Esophagus (tissue), 2 donors: ENCODE data around the gene ISG20. TPM values are rescaled to one million over a fixed set of nuclear protein-coding genes. Genes with fewer than 3 reads are reported as not detected.

Experiments
- H3K27ac ChIP-seq, 2 donors: one replicate each; pipeline ENCODE4 v1.5.1; 2013; ENCODE audit warnings: low read depth in 2 of 2, mild to moderate bottlenecking in 2 of 2, inconsistent platforms in 1 of 2, low read length in 1 of 2, moderate library complexity in 1 of 2
- H3K27me3 ChIP-seq, 2 donors: one replicate each; pipeline ENCODE4 v1.6.1; 2013; ENCODE audit warnings: low read length in 2 of 2, control low read depth in 1 of 2, mild to moderate bottlenecking in 1 of 2; ENCODE audit not compliant: insufficient read depth in 2 of 2, control insufficient read depth in 1 of 2
- H3K36me3 ChIP-seq, 2 donors: one replicate each; pipeline ENCODE4 v1.6.1; 2013; ENCODE audit warnings: low read length in 1 of 2; ENCODE audit not compliant: control insufficient read depth in 2 of 2, insufficient read depth in 2 of 2
- H3K4me1 ChIP-seq, 2 donors: one replicate each; pipeline ENCODE4 v1.6.1; 2013; ENCODE audit warnings: low read length in 1 of 2; ENCODE audit not compliant: control insufficient read depth in 2 of 2, insufficient read depth in 2 of 2
- H3K4me3 ChIP-seq, 2 donors: one replicate each; pipeline ENCODE4 v1.5.1; 2013; ENCODE audit warnings: low read length in 2 of 2, mild to moderate bottlenecking in 2 of 2, low read depth in 1 of 2, moderate library complexity in 1 of 2
- H3K9me3 ChIP-seq, 2 donors: one replicate each; pipeline ENCODE4 v1.6.1; 2013; ENCODE audit warnings: mild to moderate bottlenecking in 2 of 2, low read depth in 1 of 2, low read length in 1 of 2, moderate library complexity in 1 of 2; ENCODE audit not compliant: control insufficient read depth in 2 of 2, insufficient read depth in 1 of 2
- WGBS, 2 donors: extraction: QIAGEN DNeasy Blood & Tissue Kit; methylation state at CpG; one replicate each; pipeline ENCODE4 v1.1.7; 2013; 5-methylcytosine and 5-hydroxymethylcytosine counted together
- polyA plus RNA-seq, 2 donors: library from polyadenylated mRNA; stranded (reverse); fragments of 200-250 nt; gene quantifications; one replicate each; pipeline ENCODE4 v1.2.3, GENCODE V29; 2013
- donor health status: healthy with polysubstance abuse.
- donor health status: Bipolar disorder and iron deficiency.

The ISG20 gene
- polyA plus RNA-seq, 2 donors: 25.1 to 30.4 TPM

DNA sequence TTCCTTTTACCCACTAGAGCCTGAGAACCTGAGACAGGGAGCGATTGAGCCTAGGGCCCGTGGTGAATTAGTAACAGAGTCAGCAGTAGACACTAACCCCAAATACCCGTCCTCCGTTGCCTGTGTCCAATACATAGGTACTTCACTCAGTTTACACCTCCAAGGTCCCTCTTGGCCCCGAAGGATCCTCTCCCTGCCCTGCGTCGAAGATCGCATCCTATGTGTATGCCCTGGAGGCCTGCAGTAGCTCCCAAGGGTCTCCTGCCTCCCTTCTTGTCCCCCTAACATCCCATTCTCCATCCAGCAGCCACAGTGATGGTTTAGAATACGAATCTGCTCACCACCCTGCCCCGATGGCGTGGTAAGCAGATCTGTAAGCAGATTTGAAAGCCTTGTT is 67.0 kb downstream of the ISG20 start:
- no peak overlapping the region for H3K27ac ChIP-seq
- peaks cover 2% of the 10 kb centered on the region in 2 donors for H3K4me1 ChIP-seq
- 69% methylated on average over 11 of the region's 11 CpGs for WGBS, 2 donors
- peak overlapping the region in 1 of 2 donors; percentile 39 for H3K4me3 ChIP-seq
- no peaks in the 10 kb centered on the region for H3K27me3 ChIP-seq
- H3K36me3 ChIP-seq: no peaks in the 10 kb centered on the region
- no peaks in the 10 kb centered on the region for H3K9me3 ChIP-seq

Other genes starting within 250 kb of the ISG20 start
- gene MRPL46, start 171.6 kb upstream of the ISG20 start, polyA plus RNA-seq: 10 to 100 TPM; 18.2 to 42.8 TPM
- 10 to 100 TPM; 23.7 to 42.3 TPM for gene MRPS11, start 171.3 kb upstream of the ISG20 start, polyA plus RNA-seq
- gene DET1, start 92.3 kb upstream of the ISG20 start, polyA plus RNA-seq: under 1 TPM; 0.82 to 0.92 TPM
- gene AEN, start 17.7 kb upstream of the ISG20 start, polyA plus RNA-seq: 10 to 100 TPM in 1 of 2 donors, 1 to 10 TPM in 1; 5.5 to 10.1 TPM
- gene ACAN, start 164.4 kb downstream of the ISG20 start, polyA plus RNA-seq: under 1 TPM in 1 of 2 donors, not detected in 1; 0.04 TPM